ENCODE results near the gene CYLC1.

The CYLC1 gene, protein sequence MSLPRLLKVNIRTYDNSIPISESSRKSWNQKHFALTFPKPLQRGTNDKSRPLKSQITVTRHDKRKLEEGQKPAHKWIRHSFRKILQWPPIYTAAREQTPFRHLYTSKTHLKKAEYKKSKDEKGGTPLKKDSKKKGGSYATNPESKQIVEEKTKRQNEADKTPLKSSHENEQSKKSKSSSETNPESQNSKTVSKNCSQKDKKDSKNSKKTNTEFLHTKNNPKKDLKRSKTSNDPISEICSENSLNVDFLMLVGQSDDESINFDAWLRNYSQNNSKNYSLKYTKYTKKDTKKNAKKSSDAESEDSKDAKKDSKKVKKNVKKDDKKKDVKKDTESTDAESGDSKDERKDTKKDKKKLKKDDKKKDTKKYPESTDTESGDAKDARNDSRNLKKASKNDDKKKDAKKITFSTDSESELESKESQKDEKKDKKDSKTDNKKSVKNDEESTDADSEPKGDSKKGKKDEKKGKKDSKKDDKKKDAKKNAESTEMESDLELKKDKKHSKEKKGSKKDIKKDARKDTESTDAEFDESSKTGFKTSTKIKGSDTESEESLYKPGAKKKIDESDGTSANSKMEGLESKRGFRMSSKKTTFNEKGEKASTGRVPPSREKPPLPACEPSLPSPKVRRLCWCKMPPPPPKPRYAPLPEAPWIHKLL

DNA sequence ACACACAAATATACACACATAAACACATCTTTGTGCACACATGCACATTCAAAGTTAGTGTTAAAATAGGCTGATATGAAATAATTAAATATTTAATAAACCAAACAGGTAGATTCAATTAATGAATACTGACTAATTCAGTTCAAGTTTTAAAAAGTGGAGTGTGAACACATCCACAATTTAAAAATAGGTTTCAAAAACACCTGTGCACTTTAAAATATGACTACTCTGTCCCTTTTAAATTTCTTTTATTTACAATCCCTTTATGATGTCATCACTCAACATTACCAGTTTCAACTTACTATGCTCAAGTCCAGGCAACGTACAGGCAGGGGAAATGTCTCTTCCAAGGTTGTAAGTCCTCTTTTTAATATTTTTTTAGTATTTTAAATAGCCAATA lies at the start of gene CYLC1:
CYLC1 (plus strand) TSS at position 301 of the 400 bp plus-strand sequence; CDS start at position 338, 37 bp downstream.
- DNase-seq: no peak

GRCh38 chrX:83819304-83819703 lies 41.6 kb upstream of the CYLC1 start:
- DNase-seq: no peak

- no peak for DNase-seq
Observed at GRCh38 chrX:83829874-83830273, 31.1 kb upstream of the CYLC1 start.

DNA sequence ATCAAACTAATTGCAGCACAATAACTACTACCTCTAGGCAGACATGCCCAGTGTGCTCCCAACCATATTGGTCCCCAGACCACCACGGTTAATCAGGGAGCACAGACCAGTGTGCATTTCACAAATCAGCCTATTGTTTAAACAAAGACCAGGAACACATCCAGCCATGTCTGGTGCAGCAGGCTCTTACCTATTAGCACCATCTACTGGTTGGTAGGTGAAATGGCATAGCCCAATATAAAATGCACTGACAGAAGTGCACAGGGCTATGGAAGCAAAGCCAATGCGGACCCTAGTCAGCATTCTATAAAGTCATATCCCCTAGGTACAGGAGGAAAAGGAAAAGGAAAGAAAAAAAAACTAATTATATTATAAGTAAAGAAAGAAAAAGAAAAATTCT lies 15.5 kb upstream of the CYLC1 start:
- peak; percentile 29 for DNase-seq

DNA sequence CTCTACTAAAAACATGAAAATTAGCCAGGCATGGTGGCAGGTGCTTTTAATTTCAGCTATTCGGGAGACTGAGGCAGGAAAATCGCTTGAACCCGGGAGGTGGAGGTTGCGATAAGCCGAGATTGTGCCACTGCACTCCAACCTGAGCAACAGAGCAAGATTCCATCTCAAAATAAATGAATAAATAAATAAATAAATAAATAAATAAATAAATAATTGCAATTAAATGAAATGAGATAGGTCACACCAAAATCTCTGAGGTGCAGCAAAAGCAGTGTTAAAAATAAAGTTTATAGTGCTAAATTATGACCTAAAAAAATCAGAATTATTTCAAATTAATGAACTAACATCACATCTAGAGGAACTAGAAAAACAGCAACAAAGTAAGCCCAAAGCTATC lies 13.6 kb upstream of the CYLC1 start:
- DNase-seq: no peak

- no peak for DNase-seq
Observed at GRCh38 chrX:83888585-83888984, 27.6 kb downstream of the CYLC1 start.

DNA sequence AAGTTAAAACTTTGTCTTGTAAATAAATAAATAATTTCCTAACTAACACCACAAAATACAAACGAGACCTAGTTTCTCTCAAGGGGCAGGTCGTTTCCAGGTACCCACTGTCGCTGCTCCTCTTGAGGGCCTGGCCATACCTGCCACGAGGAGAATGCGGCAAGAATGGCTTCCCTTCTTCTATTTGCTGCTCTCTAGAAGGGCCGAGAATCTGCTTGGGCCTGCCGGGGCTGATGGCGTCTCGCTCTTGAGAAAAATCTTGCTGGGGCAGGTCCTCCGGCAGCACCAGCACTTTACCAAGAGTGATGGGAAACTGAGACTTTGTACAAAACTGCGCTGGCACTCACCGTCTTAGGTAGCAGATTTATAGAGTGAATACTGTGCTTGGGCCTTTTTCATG lies 31.5 kb downstream of the CYLC1 start:
- DNase-seq: no peak

GRCh38 chrX:83906921-83907320 lies 46.0 kb downstream of the CYLC1 start:
- DNase-seq: no peak

- DNase-seq: no peak
Observed at GRCh38 chrX:83916525-83916924, 55.6 kb downstream of the CYLC1 start.

GRCh38 chrX:83934220-83934619 lies 73.3 kb downstream of the CYLC1 start:
- DNase-seq: no peak

Measured in NCI-H1694 (cell line).